K562 (cell line): ENCODE results near the gene PTCH2.

Source experiments
- ELF1 ChIP-seq: fragments of 200-800 bp; sonication (Bioruptor generic); IDR thresholded peaks from 2 replicates; pipeline ENCODE4 v1.6.1; 2016; ENCODE audit warnings: missing genetic modification characterization, missing compliant biosample characterization
- SMARCA4 ChIP-seq: fragments of 450-650 bp; IDR thresholded peaks from 2 replicates; pipeline ENCODE4 v1.6.1; 2016
- ZBTB40 ChIP-seq, 2 experiments: fragments of 450-650 bp in 1 of 2; sonication (generic) in 1 of 2; formaldehyde crosslinking in 1 of 2; IDR thresholded peaks; 2 replicates each; pipeline versions ENCODE4 v1.7.1 to v1.9.0; 2016 to 2022; ENCODE audit warnings: inconsistent platforms in 1 of 2, mild to moderate bottlenecking in 1 of 2, missing genetic modification reagents in 1 of 2

DNA sequence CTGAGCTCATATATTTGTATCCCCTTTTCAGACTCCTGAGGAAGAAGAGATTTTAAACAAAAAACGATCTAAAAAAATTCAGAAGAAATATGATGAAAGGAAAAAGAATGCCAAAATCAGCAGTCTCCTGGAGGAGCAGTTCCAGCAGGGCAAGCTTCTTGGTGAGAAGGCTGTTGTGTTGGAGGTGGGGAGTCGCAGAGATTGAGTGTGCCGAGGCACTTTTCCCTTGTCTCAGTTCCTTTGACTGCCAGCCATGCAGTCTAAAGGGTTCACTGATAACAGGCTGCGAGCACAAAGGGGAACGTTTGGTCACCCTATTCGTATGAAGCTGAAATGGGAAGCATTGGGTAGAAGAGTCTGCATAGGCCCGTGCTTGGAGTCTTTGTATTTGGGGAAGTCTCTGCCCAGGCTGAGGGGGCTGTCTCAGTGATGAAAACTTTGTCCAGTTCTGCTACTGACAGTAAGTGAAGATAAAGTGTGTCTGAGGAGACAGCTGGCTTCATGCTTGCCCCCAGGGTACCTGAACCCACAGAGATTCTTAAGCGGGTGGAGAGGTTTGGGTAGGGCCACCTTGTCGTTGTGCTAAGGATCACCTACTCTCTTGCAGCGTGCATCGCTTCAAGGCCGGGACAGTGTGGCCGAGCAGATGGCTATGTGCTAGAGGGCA is 65.0 kb downstream of the PTCH2 start:
- TF ChIP-seq ELF1 (no peak), SMARCA4 (no peak), ZBTB40 (IDR thresholded peaks at IDR 0.05) (no peak), ZBTB40 (CRISPR knock-in tag; IDR thresholded peaks at IDR 0.05) (no peak)
